OCI-LY3 (cell line): ENCODE measurements around the gene KDM4F.

Experiments
- H2AFZ ChIP-seq: fragments of 200-600, 300-600 bp; shearing (Covaris generic); 2 replicates; pipeline ENCODE4 v1.6.0; 2014; ENCODE audit warnings: antibody characterized with exemption, low read depth, low read length
- H3K27ac ChIP-seq: fragments of 200-600, 300-600 bp; sonication (generic); 2 replicates; pipeline ENCODE4 v1.5.1; 2014; ENCODE audit warnings: mild to moderate bottlenecking, low read length, moderate library complexity, mixed read lengths
- H3K27me3 ChIP-seq: fragments of 200-600, 300-600 bp; sonication (generic); 2 replicates; pipeline ENCODE4 v1.6.1; 2014; ENCODE audit warnings: low read depth, low read length, mixed read lengths
- H3K36me3 ChIP-seq: fragments of 200-600, 300-600 bp; sonication (generic); replicated peaks from 2 replicates; pipeline ENCODE3; 2014; ENCODE audit warnings: low read depth, low read length, mixed read lengths
- H3K4me1 ChIP-seq: fragments of 300-600, 200-600 bp; sonication (generic); 2 replicates; pipeline ENCODE4 v1.6.1; 2014; ENCODE audit warnings: low read length, mixed read lengths
- H3K4me2 ChIP-seq: fragments of 200-600, 300-600 bp; sonication (generic); 2 replicates; pipeline ENCODE4 v1.6.1; 2014; ENCODE audit warnings: low read length, mixed read lengths
- H3K4me3 ChIP-seq: fragments of 300-600, 200-600 bp; sonication (generic); 2 replicates; pipeline ENCODE4 v1.5.1; 2014; ENCODE audit warnings: antibody characterized with exemption, mild to moderate bottlenecking, low read length, moderate library complexity
- H3K79me2 ChIP-seq: fragments of 300-600, 200-600 bp; shearing (Covaris generic); 2 replicates; pipeline ENCODE4 v1.6.1; 2014; ENCODE audit warnings: mild to moderate bottlenecking, low read length, mixed read lengths
- H3K9ac ChIP-seq: fragments of 300-600, 200-600 bp; shearing (Covaris generic); 2 replicates; pipeline ENCODE4 v1.6.0; 2014; ENCODE audit warnings: mild to moderate bottlenecking, low read length, moderate library complexity
- H3K9me3 ChIP-seq: fragments of 200-600, 300-600 bp; shearing (Covaris generic); 2 replicates; pipeline ENCODE4 v1.6.1; 2014; ENCODE audit warnings: low read length, mixed read lengths; ENCODE audit not compliant: insufficient read depth
- H4K20me1 ChIP-seq: fragments of 200-600, 300-600 bp; sonication (generic); 2 replicates; pipeline ENCODE4 v1.6.1; 2016; ENCODE audit warnings: low read length, mixed read lengths; ENCODE audit not compliant: insufficient read depth
- EZH2phosphoT487 ChIP-seq: fragments of 200-600 bp; shearing (Covaris generic); IDR thresholded peaks from 2 replicates; pipeline ENCODE4 v1.6.1; 2018; ENCODE audit warnings: antibody characterized with exemption, mixed run types, low read depth
- TF ChIP-seq, protein P1 (sequence below): fragments of 200-600, 300-600 bp; sonication (generic); IDR thresholded peaks from 2 replicates; pipeline ENCODE4 v1.5.1; 2014; ENCODE audit warnings: antibody characterized with exemption, low read length, low read depth

Gene KDM4F

DNA sequence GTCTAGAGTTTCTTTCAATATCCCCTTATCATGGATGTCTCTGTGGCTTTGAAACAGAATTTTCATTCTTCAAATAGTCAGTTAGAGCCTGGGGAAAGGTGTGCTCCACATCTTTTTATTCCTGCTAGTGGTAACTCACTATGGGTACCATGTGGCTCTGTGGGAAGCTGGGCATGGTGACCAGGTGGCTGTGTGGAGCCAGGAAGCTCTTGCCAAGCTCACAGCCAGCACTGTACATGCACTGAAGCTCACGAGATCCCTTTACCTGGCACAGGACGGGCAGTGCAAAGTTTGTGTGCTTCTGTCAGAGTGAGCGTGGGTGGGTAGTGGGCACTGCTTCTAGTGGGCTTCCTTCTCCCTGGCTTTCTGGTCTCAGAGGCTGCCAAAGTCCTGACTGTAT is 6.3 kb upstream of the KDM4F start:
- no peaks in the 10 kb centered on the region for H4K20me1 ChIP-seq
- H3K79me2 ChIP-seq = no peaks in the 10 kb centered on the region
- H3K27ac ChIP-seq = no peak overlapping the region

DNA sequence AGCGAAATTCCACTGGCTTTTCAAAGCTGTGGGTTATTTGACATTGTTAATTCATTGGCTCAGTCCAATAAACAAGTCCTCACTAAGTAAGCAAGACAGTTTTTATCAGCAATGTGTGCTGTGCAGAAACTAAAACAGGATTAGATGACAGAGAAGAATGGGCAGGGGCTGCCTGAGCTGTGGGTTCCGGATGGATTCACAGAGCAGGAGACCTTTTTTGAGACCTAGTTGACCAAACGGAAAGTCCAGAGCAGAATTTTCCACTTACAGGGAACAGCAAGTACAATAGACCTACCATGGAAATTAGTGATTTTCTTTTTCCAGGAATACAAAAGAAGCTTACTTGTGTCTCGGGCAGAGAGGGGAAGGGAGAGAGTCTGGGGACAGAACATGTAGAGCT is 5.2 kb upstream of the KDM4F start:
- no peak overlapping the region for H3K27ac ChIP-seq
- H3K27me3 ChIP-seq = peaks cover 13% of the 10 kb centered on the region; the same call in 1 of the 2 replicates
- no peaks in the 10 kb centered on the region for H3K9me3 ChIP-seq
- no peak overlapping the region for H2AFZ ChIP-seq
- H3K4me2 ChIP-seq = no peak overlapping the region
- H3K4me3 ChIP-seq = no peak overlapping the region
- no peak overlapping the region for H3K9ac ChIP-seq
- H3K79me2 ChIP-seq = no peaks in the 10 kb centered on the region
- no peaks in the 10 kb centered on the region for H3K36me3 ChIP-seq
- H3K4me1 ChIP-seq = no peaks in the 10 kb centered on the region
- H4K20me1 ChIP-seq = no peaks in the 10 kb centered on the region
- TF ChIP-seq EZH2phosphoT487 = no peak
- TF ChIP-seq, protein P1, sequence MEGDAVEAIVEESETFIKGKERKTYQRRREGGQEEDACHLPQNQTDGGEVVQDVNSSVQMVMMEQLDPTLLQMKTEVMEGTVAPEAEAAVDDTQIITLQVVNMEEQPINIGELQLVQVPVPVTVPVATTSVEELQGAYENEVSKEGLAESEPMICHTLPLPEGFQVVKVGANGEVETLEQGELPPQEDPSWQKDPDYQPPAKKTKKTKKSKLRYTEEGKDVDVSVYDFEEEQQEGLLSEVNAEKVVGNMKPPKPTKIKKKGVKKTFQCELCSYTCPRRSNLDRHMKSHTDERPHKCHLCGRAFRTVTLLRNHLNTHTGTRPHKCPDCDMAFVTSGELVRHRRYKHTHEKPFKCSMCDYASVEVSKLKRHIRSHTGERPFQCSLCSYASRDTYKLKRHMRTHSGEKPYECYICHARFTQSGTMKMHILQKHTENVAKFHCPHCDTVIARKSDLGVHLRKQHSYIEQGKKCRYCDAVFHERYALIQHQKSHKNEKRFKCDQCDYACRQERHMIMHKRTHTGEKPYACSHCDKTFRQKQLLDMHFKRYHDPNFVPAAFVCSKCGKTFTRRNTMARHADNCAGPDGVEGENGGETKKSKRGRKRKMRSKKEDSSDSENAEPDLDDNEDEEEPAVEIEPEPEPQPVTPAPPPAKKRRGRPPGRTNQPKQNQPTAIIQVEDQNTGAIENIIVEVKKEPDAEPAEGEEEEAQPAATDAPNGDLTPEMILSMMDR = no peak

More for the DNA sequence above, 6.3 kb upstream of the KDM4F start:
- Histone ChIP-seq H3K4me3 (no peak overlapping the region), H3K36me3 (no peaks in the 10 kb centered on the region), H3K4me2 (no peak overlapping the region), H3K9me3 (no peaks in the 10 kb centered on the region), H3K9ac (no peak overlapping the region), H3K4me1 (no peaks in the 10 kb centered on the region), H3K27me3 (peaks cover 13% of the 10 kb centered on the region; the same call in 1 of the 2 replicates), H2AFZ (no peak overlapping the region)
- TF ChIP-seq, protein P1 = no peak
- no peak for TF ChIP-seq EZH2phosphoT487

DNA sequence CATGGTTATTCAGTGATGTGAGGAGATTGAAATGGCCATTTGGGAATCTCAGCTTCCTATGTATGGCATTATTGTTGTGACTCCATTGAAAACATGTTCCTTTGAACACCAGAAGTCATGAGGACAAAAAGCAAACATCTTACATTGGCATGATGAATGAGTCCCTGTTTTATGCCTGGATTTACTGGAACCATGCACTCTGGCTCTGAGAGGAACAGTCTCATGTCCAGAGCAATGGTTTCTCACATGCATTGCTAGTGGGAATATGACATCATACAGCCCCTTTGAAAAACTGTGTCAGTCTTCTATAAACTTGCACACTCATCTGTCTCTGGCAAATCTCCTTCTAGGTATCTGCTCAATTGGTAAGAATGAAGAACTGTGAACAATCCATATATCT is 3.4 kb upstream of the KDM4F start:
- TF ChIP-seq EZH2phosphoT487 = no peak
- TF ChIP-seq, protein P1 = no peak
- H3K9me3 ChIP-seq = no peaks in the 10 kb centered on the region
- no peaks in the 10 kb centered on the region for H4K20me1 ChIP-seq
- no peaks in the 10 kb centered on the region for H3K36me3 ChIP-seq
- no peaks in the 10 kb centered on the region for H3K4me1 ChIP-seq
- no peak overlapping the region for H3K4me3 ChIP-seq
- H3K9ac ChIP-seq = no peak overlapping the region
- peaks cover 13% of the 10 kb centered on the region; the same call in 1 of the 2 replicates for H3K27me3 ChIP-seq
- no peak overlapping the region for H3K27ac ChIP-seq
- no peak overlapping the region for H3K4me2 ChIP-seq
- H3K79me2 ChIP-seq = no peaks in the 10 kb centered on the region
- no peak overlapping the region for H2AFZ ChIP-seq

DNA sequence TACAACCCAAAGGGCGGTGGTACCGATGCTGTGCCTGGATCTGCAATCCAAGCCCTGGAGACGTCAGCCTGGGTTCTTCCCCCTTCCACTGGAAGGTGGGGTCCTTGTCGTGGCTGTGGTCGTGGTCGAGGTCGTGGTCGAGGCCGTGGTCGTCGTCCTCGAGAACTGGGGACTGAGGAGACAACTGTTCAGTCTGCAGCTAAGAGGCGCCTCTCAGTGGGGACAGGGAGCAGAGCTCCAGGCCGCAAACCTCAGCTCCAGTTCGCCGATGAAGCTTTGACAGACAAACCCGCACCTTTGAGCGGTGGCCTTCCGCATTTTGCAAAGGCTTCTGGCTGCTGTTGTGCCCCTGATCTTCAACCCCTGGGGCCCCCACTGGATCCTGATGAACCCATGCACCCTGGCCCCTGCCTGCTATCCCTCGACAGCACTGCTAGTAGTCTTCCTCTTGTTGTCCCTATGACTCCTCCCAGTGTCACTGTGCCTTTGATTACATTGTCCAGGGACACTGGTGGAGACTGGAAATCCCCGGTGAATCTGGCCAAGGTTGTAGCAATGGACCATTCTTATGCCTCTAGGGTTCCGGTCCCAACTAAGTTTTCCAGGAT is 1.5 kb downstream of the KDM4F start:
- Histone ChIP-seq H3K36me3 (no peaks in the 10 kb centered on the region), H3K4me3 (no peak overlapping the region), H3K79me2 (no peaks in the 10 kb centered on the region), H3K27ac (no peak overlapping the region), H2AFZ (no peak overlapping the region), H3K27me3 (no peaks in the 10 kb centered on the region), H3K4me2 (no peak overlapping the region), H3K9ac (no peak overlapping the region), H4K20me1 (no peaks in the 10 kb centered on the region), H3K4me1 (peaks cover 5% of the 10 kb centered on the region), H3K9me3 (no peaks in the 10 kb centered on the region)
- TF ChIP-seq, protein P1 = no peak
- TF ChIP-seq EZH2phosphoT487 = no peak
